Cardiac muscle cell (in vitro differentiated cells and primary cell): ENCODE measurements around the gene MED12L. TPM values are rescaled to one million over a fixed set of nuclear protein-coding genes. Genes with fewer than 3 reads are reported as not detected.

ENCODE experiments used
- DNase-seq, 2 donors: peaks; one replicate each; pipeline versions ENCODE4 v3.0.0 to v3.0.0-alpha.2; 2010 to 2017; ENCODE audit warnings: low read depth in 1 of 2, low spot score in 1 of 2
- H3K27ac ChIP-seq: fragments of 200-600 bp; sonication (generic); 2 replicates; pipeline ENCODE4 v1.5.1; 2016
- H3K27me3 ChIP-seq: fragments of 200-600 bp; sonication (generic); 2 replicates; pipeline ENCODE4 v1.6.0; 2016; ENCODE audit warnings: control low read depth
- H3K36me3 ChIP-seq: fragments of 200-600 bp; sonication (generic); 2 replicates; pipeline ENCODE4 v1.5.1; 2016; ENCODE audit warnings: control low read depth
- H3K4me1 ChIP-seq: fragments of 200-600 bp; sonication (generic); 2 replicates; pipeline ENCODE4 v1.8.1; 2017; ENCODE audit warnings: low read depth, mild to moderate bottlenecking, mixed run types
- H3K4me3 ChIP-seq: fragments of 200-600 bp; sonication (generic); 2 replicates; pipeline ENCODE4 v1.5.1; 2016; ENCODE audit warnings: mild to moderate bottlenecking
- H3K9me3 ChIP-seq: fragments of 200-600 bp; sonication (generic); 2 replicates; pipeline ENCODE4 v1.5.1; 2017; ENCODE audit warnings: low read depth, mild to moderate bottlenecking, control low read depth
- polyA plus RNA-seq: library from polyadenylated mRNA; unstranded; fragments of >200 nt; fragmentation: Nextera tagmentation; extraction: Ambion mirVana; gene quantifications from 2 replicates; pipeline ENCODE4 v1.2.1, GENCODE V29; 2016
- total RNA-seq: library from RNA; depleted of rRNA; stranded (reverse); fragments of >200 nt; gene quantifications from 2 replicates; pipeline ENCODE4 v1.2.3, GENCODE V29; 2016
- TF ChIP-seq, protein P1 (sequence below): IDR thresholded peaks from 2 replicates; pipeline ENCODE4 v1.5.1; 2012; ENCODE audit warnings: low read depth, mild to moderate bottlenecking, low read length

Gene MED12L
- total and polyA plus RNA-seq, 2 experiments from 2014 or later = 1.9 to 6.9 TPM

DNA sequence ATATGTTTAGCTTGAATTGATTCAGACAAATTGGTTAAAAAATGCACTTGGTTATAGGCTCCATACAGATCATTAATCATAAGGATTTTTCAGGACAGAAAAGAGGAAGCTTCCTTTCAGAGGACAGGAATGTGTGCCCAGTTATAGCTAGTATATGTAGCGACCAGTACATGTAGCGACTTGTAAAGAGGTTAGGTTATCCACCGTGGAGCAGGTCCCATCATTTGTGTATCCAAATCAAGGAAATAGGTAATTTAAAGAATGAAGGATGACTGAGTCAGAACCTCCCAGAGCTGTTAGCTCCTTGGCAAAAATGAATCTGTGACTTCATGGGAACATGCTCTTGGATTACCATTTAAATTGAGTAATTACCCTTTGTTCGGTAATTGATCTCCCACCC, 314.9 kb downstream of the MED12L start:
- Histone ChIP-seq H3K9me3 (no peaks in the 10 kb centered on the region), H3K27me3 (no peaks in the 10 kb centered on the region), H3K4me3 (no peak overlapping the region), H3K4me1 (no peaks in the 10 kb centered on the region), H3K36me3 (no peaks in the 10 kb centered on the region), H3K27ac (no peak overlapping the region)
- TF ChIP-seq, protein P1, sequence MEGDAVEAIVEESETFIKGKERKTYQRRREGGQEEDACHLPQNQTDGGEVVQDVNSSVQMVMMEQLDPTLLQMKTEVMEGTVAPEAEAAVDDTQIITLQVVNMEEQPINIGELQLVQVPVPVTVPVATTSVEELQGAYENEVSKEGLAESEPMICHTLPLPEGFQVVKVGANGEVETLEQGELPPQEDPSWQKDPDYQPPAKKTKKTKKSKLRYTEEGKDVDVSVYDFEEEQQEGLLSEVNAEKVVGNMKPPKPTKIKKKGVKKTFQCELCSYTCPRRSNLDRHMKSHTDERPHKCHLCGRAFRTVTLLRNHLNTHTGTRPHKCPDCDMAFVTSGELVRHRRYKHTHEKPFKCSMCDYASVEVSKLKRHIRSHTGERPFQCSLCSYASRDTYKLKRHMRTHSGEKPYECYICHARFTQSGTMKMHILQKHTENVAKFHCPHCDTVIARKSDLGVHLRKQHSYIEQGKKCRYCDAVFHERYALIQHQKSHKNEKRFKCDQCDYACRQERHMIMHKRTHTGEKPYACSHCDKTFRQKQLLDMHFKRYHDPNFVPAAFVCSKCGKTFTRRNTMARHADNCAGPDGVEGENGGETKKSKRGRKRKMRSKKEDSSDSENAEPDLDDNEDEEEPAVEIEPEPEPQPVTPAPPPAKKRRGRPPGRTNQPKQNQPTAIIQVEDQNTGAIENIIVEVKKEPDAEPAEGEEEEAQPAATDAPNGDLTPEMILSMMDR = no peak
- DNase-seq = no peak

DNA sequence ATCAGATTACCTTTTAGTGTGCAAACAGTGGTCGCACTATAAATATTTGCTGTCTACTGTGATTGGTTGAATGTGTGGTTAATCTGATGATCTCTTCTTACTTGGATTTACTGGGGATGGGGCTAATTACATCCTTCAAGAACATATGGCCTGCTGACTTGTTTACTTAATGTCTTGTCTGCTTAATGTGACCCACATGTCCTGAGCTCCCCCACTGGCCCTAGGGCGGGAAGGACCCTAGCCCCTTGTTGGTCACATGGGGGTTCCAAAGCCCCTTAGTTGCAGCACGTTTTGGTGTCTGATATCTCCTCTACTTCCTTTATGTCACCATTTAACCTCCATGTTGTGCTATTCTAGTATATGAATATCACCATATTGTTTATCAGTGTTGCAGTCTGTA, 316.9 kb downstream of the MED12L start:
- Histone ChIP-seq H3K27ac (no peak overlapping the region), H3K4me3 (no peak overlapping the region), H3K9me3 (no peaks in the 10 kb centered on the region), H3K27me3 (no peaks in the 10 kb centered on the region), H3K36me3 (no peaks in the 10 kb centered on the region), H3K4me1 (no peaks in the 10 kb centered on the region)
- DNase-seq = no peak
- TF ChIP-seq, protein P1 = no peak

DNA sequence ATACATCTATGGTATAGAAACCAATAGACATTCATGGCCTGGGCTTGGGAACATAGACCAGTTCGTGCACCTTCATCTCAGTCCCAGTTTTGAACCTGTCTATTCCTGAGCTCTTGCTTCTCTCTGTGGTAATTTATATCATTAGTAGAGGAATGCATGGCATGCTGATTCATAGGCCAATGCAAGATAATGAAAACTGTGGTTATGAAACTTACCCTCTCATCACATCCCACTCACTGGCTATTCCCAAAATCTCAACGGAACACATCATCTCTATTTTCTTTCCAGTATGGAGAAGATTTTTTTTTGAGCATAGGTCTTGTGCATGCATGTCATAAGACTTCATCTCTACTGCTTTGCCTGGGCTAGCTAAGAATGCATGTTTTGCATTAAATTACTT, 317.8 kb downstream of the MED12L start:
- TF ChIP-seq, protein P1 = no peak
- H3K36me3 ChIP-seq = no peaks in the 10 kb centered on the region
- H3K9me3 ChIP-seq = no peaks in the 10 kb centered on the region
- no peaks in the 10 kb centered on the region for H3K4me1 ChIP-seq
- H3K27me3 ChIP-seq = no peaks in the 10 kb centered on the region
- DNase-seq = peak in 1 of 2 donors; percentile 82
- no peak overlapping the region for H3K4me3 ChIP-seq
- no peak overlapping the region for H3K27ac ChIP-seq

DNA sequence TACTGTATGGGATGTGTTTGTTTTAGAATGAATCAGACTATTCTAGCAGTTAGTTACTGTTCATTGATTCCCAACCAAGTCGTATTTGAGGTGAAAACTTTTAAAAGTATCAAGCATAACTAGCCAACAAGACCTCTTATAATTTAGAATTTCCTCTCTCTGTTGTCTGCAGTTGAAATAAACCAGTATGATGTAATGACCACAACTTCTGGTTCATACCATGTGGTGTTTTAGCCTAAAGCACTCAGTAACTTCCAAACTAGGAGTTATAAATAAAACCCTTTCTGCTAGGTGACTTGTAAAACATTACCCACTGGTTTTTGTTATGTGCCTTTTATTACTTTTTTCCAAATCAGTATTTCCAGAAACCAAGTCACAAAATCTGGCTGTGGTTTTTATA, 318.9 kb downstream of the MED12L start:
- no peaks in the 10 kb centered on the region for H3K9me3 ChIP-seq
- no peak overlapping the region for H3K27ac ChIP-seq
- H3K36me3 ChIP-seq = no peaks in the 10 kb centered on the region
- DNase-seq = peak in 1 of 2 donors; percentile 41
- H3K4me1 ChIP-seq = no peaks in the 10 kb centered on the region
- H3K27me3 ChIP-seq = no peaks in the 10 kb centered on the region
- TF ChIP-seq, protein P1 = no peak
- no peak overlapping the region for H3K4me3 ChIP-seq

DNA sequence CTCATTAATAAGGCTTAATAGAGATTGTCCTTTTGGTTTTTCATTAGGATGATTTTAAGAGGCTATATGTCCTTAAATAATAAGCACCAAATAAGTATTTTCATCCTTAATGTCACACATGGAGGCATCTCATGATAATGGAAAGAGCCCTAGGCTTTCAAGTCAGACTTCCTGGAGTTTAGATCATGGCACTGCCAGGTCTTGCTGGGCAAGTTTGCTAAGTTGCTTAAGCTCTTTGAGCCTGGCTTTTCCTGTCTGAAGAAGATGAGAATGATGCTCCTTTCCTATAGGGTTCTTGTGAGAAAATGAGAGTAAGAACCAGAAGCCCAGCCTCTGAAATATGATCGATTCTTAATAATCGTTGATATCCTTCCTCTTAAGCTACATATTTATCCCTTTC, 322.5 kb downstream of the MED12L start:
- Histone ChIP-seq H3K4me3 (no peak overlapping the region), H3K27me3 (no peaks in the 10 kb centered on the region), H3K4me1 (no peaks in the 10 kb centered on the region), H3K27ac (no peak overlapping the region), H3K9me3 (no peaks in the 10 kb centered on the region), H3K36me3 (no peaks in the 10 kb centered on the region)
- TF ChIP-seq, protein P1 = no peak
- DNase-seq = no peak
